ENCODE measurements around the gene LNX2.

Gene LNX2

GRCh38 chr13:27620377-27621115, at the start of gene LNX2:
LNX2 (minus strand) TSS chr13:27620529; CDS start chr13:27581703, 38,826 bp downstream.
- DNase-seq: peak; percentile 95

GRCh38 chr13:27667946-27668345, 47.6 kb upstream of the LNX2 start:
- no peak for DNase-seq

DNA sequence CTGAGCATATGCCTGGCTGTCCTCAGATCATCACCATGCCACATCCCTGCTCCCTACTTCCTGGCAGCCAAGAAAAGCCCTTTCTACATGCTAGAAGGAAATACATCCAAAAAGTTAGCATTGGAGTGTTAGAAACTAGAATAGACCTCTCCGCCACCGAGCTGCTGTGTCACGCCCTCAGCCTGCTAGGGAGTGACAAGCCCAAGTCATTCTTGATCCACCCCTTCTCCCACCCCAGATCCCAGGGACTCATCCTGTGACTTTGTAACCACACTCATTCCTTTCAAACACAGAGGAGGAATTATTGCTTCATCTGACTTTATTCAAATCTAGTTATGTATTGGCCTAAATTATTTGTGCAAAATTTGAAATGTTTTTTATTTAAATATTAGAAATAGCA, 46.6 kb upstream of the LNX2 start:
- no peak for DNase-seq

GRCh38 chr13:27665761-27666160, 45.4 kb upstream of the LNX2 start:
- no peak for DNase-seq

- DNase-seq: no peak
Observed at GRCh38 chr13:27665333-27665732, 45.0 kb upstream of the LNX2 start.

GRCh38 chr13:27663947-27664346, 43.6 kb upstream of the LNX2 start:
- no peak for DNase-seq

GRCh38 chr13:27662738-27663470, 42.6 kb upstream of the LNX2 start:
- no peak for DNase-seq

DNA sequence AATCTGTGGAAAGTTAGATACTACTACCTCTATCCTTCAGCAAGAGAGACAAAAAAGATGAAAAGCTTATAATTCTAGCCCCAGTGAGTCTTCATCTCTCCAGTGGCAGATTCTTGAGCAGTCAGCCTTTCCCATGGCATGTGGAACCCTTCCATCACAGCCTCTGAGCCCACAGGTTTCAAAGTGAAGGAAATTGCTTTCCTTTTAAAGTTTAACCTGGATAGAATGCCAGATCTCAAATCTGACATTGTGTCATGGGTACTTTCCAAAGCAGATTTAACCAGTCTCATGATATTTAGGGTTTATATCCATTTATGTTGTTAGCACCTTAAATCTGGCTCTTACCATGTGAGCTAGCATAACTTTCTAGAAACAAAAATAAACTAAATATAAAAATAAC, 40.7 kb upstream of the LNX2 start:
- no peak for DNase-seq

DNA sequence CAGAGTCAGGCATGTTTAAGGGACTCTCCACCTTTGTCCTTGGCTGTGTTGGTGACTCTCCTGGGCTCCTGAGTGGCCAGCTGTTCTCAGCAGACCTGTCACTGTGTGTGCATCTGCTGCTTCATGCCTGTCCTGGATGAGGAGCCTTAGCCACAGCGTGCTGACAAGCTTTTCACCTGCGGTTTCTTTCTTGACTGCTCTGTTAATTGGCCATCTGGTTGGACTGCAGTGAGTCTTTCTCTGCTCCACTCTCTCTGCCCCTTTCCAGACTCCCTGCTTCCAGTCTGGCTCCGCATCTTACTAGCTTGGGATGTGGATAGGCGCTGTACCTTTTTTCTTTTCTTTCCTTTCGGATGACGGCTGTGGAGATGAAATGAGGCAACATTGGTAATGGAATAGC, 40.2 kb upstream of the LNX2 start:
- DNase-seq: no peak

GRCh38 chr13:27659145-27659865, 39.0 kb upstream of the LNX2 start:
- DNase-seq: no peak

DNA sequence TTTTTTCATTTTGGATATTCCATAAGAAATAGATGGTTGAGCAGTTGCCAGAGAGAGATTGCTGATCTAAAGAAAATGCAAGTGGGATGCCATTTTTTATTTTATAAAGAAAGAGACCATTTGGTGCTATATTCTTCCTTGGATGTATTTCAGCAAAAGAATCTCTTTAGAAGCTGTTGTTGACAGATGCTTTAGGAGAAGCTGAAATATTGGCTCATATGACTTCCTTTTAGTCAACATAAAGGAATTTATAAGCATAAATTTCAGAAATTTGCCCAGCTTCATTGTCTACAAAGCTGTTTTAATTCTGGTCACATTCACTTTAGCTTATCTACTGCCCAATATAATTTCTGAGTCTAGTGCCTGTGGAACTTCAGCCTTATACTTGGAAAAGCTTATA, 38.2 kb upstream of the LNX2 start:
- DNase-seq: no peak

DNA sequence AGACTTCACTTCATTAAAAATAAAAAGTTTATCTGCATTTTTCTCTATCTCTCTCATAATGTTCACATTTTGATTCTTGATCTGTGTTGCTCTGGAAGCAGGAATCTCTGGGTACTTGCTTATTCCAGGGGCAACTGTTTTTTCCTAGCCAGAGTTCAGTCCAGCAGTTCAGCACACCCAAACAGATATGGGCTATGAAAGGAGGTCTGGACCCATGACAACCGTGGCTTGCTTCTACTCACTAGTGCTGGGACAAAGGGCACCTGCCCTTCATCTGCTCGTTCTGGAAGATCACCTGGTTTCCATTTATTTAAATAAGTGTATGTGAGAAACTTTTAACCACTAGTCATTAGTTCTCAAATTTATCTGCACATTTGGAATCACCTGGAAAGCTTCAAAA, 37.4 kb upstream of the LNX2 start:
- no peak for DNase-seq

GRCh38 chr13:27654816-27655215, 34.5 kb upstream of the LNX2 start:
- DNase-seq: no peak

GRCh38 chr13:27654059-27654458, 33.7 kb upstream of the LNX2 start:
- no peak for DNase-seq

- no peak for DNase-seq
Observed at GRCh38 chr13:27650312-27650711, 30.0 kb upstream of the LNX2 start.

DNA sequence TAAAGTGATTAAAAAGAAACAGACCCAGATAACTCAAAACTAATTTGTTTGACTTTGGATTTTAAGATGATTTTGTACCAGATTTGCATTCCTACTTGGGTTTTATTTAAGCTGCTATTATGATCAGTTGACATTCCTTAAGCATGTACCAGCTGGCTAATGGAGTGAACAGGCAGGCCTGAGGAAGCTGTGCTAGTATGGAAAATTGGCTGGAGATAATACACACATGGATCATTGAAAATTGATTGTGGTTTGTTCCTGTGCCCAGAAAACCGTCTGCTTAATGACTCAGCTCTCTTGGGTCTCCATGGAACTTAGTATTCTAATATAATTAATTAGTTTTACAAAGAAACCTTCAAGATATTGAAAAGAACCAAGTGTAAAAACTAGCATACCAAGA, 24.0 kb upstream of the LNX2 start:
- DNase-seq: no peak

GRCh38 chr13:27643334-27644132, 23.2 kb upstream of the LNX2 start:
- DNase-seq: no peak

GRCh38 chr13:27641711-27642502, 21.6 kb upstream of the LNX2 start:
- no peak for DNase-seq

- no peak for DNase-seq
Observed at GRCh38 chr13:27639186-27639585, 18.9 kb upstream of the LNX2 start.

- DNase-seq: no peak
Observed at GRCh38 chr13:27638521-27638920, 18.2 kb upstream of the LNX2 start.

DNA sequence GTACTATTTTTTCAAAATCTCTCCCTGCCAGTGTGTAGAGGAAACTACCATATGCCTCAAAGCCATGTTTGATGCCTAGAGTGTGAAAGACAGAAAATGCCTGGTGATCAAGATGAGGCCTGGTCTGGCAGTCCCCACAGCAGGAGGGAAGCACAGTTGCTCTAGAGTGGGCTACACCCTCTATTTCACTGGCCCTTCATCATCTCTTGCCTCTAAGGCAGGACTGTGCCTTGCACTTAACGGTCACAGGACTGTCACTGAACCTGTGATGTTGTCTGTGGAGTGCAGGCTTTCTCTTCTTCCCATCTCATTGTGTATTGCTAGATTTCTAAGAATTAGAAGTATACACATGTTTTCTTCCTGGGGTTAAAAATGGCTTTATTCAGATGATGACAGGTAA, 17.7 kb upstream of the LNX2 start:
- DNase-seq: no peak

- no peak for DNase-seq
Observed at GRCh38 chr13:27637289-27637626, 16.9 kb upstream of the LNX2 start.
